ENCODE data around the gene CADM1.

DNA sequence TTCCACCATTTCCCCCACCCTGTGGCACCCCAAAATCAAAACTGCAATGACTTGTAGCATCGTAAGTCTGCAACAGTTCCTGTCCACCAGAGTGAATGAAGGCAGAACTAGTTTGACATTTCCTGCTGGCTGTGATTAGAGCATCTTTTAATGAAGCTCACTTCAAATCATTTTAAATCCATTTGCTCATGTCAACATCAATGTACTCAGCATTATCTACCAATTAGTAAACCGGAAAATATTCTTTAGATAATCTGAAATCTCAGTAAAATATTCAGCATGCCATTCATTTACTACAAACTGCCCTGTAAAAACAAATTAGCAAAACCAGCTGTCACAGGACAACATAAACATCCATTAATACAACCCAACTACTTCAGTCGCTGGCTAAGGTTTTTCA, 38.1 kb downstream of the CADM1 start:
- TF ChIP-seq POLR2A (IDR thresholded peaks at IDR 0.05; ENCODE audit: low read depth, low read length) (no peak), EP300 (IDR thresholded peaks at IDR 0.05; ENCODE audit: borderline replicate concordance in 1 of 2, control insufficient read depth in 1 of 2, low read depth in 2 of 2, low read length in 2 of 2) (no peak), EZH2 (IDR thresholded peaks at IDR 0.05; ENCODE audit: borderline replicate concordance, control insufficient read depth, low read depth, low read length) (no peak), ATF2 (IDR thresholded peaks at IDR 0.05; ENCODE audit: low read length) (no peak), HDAC2 (IDR thresholded peaks at IDR 0.05) (no peak)
- TF ChIP-seq, protein P1, sequence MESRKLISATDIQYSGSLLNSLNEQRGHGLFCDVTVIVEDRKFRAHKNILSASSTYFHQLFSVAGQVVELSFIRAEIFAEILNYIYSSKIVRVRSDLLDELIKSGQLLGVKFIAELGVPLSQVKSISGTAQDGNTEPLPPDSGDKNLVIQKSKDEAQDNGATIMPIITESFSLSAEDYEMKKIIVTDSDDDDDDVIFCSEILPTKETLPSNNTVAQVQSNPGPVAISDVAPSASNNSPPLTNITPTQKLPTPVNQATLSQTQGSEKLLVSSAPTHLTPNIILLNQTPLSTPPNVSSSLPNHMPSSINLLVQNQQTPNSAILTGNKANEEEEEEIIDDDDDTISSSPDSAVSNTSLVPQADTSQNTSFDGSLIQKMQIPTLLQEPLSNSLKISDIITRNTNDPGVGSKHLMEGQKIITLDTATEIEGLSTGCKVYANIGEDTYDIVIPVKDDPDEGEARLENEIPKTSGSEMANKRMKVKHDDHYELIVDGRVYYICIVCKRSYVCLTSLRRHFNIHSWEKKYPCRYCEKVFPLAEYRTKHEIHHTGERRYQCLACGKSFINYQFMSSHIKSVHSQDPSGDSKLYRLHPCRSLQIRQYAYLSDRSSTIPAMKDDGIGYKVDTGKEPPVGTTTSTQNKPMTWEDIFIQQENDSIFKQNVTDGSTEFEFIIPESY (IDR thresholded peaks at IDR 0.05), result no peak
